HepG2 (cell line): ENCODE measurements around the gene CA7. TPM values are rescaled to one million over a fixed set of nuclear protein-coding genes. Genes with fewer than 3 reads are reported as not detected.
A peak's percentile ranks its signal among the peaks of the same experiment; 100 is the strongest.

Experiments used
- ATF3 ChIP-seq: sonication (generic); formaldehyde crosslinking; IDR thresholded peaks from 2 replicates; pipeline ENCODE4 v1.4.0; 2020; ENCODE audit warnings: missing genetic modification reagents
- BCL6 ChIP-seq: IDR thresholded peaks from 2 replicates; pipeline ENCODE4 v1.6.1; 2016; ENCODE audit warnings: missing genetic modification reagents, missing compliant biosample characterization
- DZIP1 ChIP-seq: sonication (generic); formaldehyde crosslinking; IDR thresholded peaks from 2 replicates; pipeline ENCODE4 v1.5.0; 2020; ENCODE audit warnings: mild to moderate bottlenecking, missing genetic modification reagents
- GRHL1 ChIP-seq: sonication (generic); formaldehyde crosslinking; conservative IDR thresholded peaks from 2 replicates; pipeline ENCODE4 v1.8.0; 2022; ENCODE audit warnings: missing genetic modification reagents
- HMGXB4 ChIP-seq, 2 experiments: sonication (generic) in 1 of 2; formaldehyde crosslinking in 1 of 2; IDR thresholded peaks; 2 replicates each; pipeline versions ENCODE4 v1.4.0 to v1.6.1; 2018 to 2020; ENCODE audit warnings: missing genetic modification reagents in 2 of 2, borderline replicate concordance in 1 of 2, low read depth in 1 of 2, mild to moderate bottlenecking in 1 of 2, missing biosample characterization in 1 of 2
- MEF2D ChIP-seq: sonication (generic); formaldehyde crosslinking; IDR thresholded peaks from 2 replicates; pipeline ENCODE4 v1.5.1; 2020; ENCODE audit warnings: mild to moderate bottlenecking, missing genetic modification reagents
- RARA ChIP-seq: IDR thresholded peaks from 2 replicates; pipeline ENCODE4 v1.6.1; 2016; ENCODE audit warnings: missing genetic modification reagents, missing compliant biosample characterization
- RELA ChIP-seq: sonication (generic); formaldehyde crosslinking; IDR thresholded peaks from 2 replicates; pipeline ENCODE4 v1.4.0; 2020; ENCODE audit warnings: missing genetic modification reagents
- SKI ChIP-seq: fragments of 450-650 bp; IDR thresholded peaks from one replicate; pipeline ENCODE4 v1.6.1; 2018; ENCODE audit warnings: mild to moderate bottlenecking; ENCODE audit not compliant: partially characterized antibody
- SMAD1 ChIP-seq: sonication (generic); formaldehyde crosslinking; IDR thresholded peaks from 2 replicates; pipeline ENCODE4 v1.4.0; 2020; ENCODE audit warnings: missing genetic modification reagents, low read depth, mild to moderate bottlenecking, borderline replicate concordance
- STAT5B ChIP-seq: sonication (generic); formaldehyde crosslinking; IDR thresholded peaks from 2 replicates; pipeline ENCODE4 v1.4.0; 2020; ENCODE audit warnings: missing genetic modification reagents
- SUZ12 ChIP-seq: fragments of 150-350 bp; IDR thresholded peaks from 2 replicates; pipeline ENCODE4 v1.6.1; 2014; ENCODE audit warnings: low read depth, low read length
- TAF1 ChIP-seq: sonication (generic); formaldehyde crosslinking; IDR thresholded peaks from 2 replicates; pipeline ENCODE4 v1.4.0; 2020; ENCODE audit warnings: missing genetic modification reagents
- ZBTB7A ChIP-seq: sonication (generic); formaldehyde crosslinking; IDR thresholded peaks from 2 replicates; pipeline ENCODE4 v1.8.0; 2022; ENCODE audit warnings: mild to moderate bottlenecking, missing genetic modification reagents
- ZFAT ChIP-seq: sonication (generic); formaldehyde crosslinking; conservative IDR thresholded peaks from 2 replicates; pipeline ENCODE4 v1.8.1; 2023; ENCODE audit warnings: missing genetic modification reagents, inconsistent platforms
- ZMYM2 ChIP-seq: sonication (generic); formaldehyde crosslinking; IDR thresholded peaks from 2 replicates; pipeline ENCODE4 v1.8.0; 2022; ENCODE audit warnings: mild to moderate bottlenecking, missing genetic modification reagents
- ZSCAN5A ChIP-seq: sonication (generic); formaldehyde crosslinking; IDR thresholded peaks from 2 replicates; pipeline ENCODE4 v1.8.0; 2022; ENCODE audit warnings: mild to moderate bottlenecking, missing genetic modification reagents, borderline replicate concordance
- ZXDC ChIP-seq: sonication (generic); formaldehyde crosslinking; IDR thresholded peaks from 2 replicates; pipeline ENCODE4 v1.5.0; 2020; ENCODE audit warnings: mild to moderate bottlenecking, missing genetic modification reagents
- polyA plus RNA-seq, 8 experiments: library from polyadenylated mRNA; depleted of rRNA in 3 of 8; stranded (reverse) in 7 of 8; unstranded in 1 of 8; fragments of >200 nt; fragmentation: Illumina TruSeq in 4 of 8; extraction: Trizol in 4 of 8; gene quantifications; 2 replicates each; pipeline versions ENCODE4 v1.2.1 to v1.2.3, GENCODE V29; 2011 to 2016; ENCODE audit warnings: low read depth in 4 of 8, missing spikeins in 1 of 8, mixed read lengths in 1 of 8; ENCODE audit not compliant: insufficient read depth in 1 of 8
- total RNA-seq, 5 experiments: library from RNA; depleted of rRNA; stranded (reverse); fragments of >200 nt; fragmentation: Illumina TruSeq; extraction: Trizol; gene quantifications; 2 replicates each; pipeline ENCODE4 v1.2.3, GENCODE V29; 2016; ENCODE audit warnings: low read depth in 1 of 5

The CA7 gene
- total and polyA plus RNA-seq, 2 of the 13 experiments (the other 11 are each of a cell fraction or from before 2014, with no cell fraction given) = not detected

GRCh38 chr16:66872943-66873684 is 28.9 kb downstream of the CA7 start (continued):
- TF ChIP-seq ZXDC (CRISPR knock-in tag) (0 out of 2 replicates have a peak, but pooled peaks have one; percentile 40), DZIP1 (peak; percentile 89; the same call in 1 of the 2 replicates), ZSCAN5A (CRISPR knock-in tag) (peak; percentile 88), STAT5B (no peak), MEF2D (no peak; the same call in 1 of the 2 replicates), SMAD1 (peak; percentile 88; the same call in 1 of the 2 replicates), SUZ12 (no peak), BCL6 (CRISPR knock-in tag) (peak; percentile 81), TAF1 (CRISPR knock-in tag) (no peak), GRHL1 (CRISPR knock-in tag) (no peak), SKI (no peak), ZFAT (no peak), ATF3 (CRISPR knock-in tag) (no peak; the same call in 1 of the 2 replicates), ZMYM2 (CRISPR knock-in tag) (no peak; the same call in 1 of the 2 replicates), RARA (CRISPR knock-in tag) (peak; percentile 47; the same call in 1 of the 2 replicates), RELA (CRISPR knock-in tag) (no peak), HMGXB4 (CRISPR knock-in tag; IDR thresholded peaks at IDR 0.05; ENCODE audit: borderline replicate concordance in 1 of 2, low read depth in 1 of 2) (peak; percentile 96 to 99), ZBTB7A (CRISPR knock-in tag) (no peak; the same call in 1 of the 2 replicates)
